Fibroblast of gingiva (primary cell): ENCODE results near the gene CUL7.
"Not testable (repeated sequence)": the region's sequence is repeated elsewhere in the genome, so short reads cannot be mapped to it uniquely, and the experiment has no call there.

Experiments
- DNase-seq: peaks from one replicate; pipeline ENCODE4 v3.0.0-alpha.2; 2011; ENCODE audit warnings: low read depth

CUL7 gene

DNA sequence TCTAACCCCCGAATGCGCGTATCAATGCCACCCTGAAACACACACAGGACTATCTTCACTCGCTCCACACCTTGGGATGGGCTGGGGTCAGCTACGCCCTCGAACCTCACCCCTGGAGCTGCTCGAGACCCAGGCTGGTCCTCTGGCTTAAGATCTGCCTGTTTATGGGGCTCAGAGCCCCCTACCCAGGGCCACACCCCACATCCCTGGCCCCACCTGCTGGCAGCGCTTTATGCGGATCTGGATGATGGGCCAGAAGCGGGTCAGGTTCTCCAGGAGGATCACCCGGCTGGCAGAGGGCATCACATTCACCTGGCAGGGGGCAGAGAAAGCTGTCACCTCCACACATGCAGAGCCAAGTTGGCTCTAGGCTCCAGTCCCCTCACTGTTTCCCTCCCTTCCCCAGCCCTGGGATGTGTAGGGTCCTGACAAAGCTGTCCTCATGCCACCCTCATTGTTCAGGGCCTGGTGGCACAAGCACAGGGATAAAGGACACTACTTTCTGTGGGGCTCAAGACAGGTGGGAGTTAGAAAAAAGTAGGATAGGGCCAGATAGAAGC is 8.2 kb downstream of the CUL7 start:
- no peak for DNase-seq

DNA sequence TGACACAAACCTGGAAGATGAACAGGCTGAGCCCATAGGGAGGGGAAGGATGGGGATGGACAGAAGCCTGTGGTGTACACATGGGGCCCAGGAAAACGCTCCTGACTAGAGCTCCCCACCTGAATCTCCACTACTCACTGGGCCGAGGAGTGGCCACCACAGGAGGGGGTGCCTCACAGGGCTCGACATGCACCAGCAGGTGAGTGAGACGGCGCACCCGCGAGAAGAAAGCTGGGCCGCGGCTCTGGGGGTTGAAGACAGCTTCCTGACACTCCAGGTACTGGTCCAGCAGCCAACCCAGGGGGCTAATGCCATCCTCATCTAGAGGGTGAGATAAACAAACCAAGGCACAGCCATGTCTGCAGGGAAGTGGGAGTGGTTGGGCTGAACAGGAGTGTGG is 10.3 kb downstream of the CUL7 start:
- DNase-seq, result no peak

DNA sequence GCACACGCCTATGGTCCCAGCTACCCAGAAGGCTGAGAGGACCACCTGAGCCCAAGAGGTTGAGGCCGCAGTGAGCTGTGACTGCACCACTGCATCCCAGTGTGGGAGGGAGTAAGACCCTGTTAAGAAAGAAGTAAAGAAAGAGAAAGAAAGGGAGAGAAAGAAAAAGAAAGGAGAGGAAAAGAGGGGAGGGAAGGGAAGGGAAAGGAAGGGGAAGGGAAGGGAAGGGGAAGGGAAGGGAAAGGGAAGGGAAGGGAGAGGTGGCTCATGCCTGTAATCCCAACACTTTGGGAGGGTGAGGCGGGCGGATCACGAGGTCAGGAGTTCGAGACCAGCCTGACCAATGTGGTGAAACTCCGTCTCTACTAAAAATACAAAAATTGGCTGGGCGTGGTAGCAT is 12.2 kb downstream of the CUL7 start:
- DNase-seq, result not testable (repeated sequence)

DNA sequence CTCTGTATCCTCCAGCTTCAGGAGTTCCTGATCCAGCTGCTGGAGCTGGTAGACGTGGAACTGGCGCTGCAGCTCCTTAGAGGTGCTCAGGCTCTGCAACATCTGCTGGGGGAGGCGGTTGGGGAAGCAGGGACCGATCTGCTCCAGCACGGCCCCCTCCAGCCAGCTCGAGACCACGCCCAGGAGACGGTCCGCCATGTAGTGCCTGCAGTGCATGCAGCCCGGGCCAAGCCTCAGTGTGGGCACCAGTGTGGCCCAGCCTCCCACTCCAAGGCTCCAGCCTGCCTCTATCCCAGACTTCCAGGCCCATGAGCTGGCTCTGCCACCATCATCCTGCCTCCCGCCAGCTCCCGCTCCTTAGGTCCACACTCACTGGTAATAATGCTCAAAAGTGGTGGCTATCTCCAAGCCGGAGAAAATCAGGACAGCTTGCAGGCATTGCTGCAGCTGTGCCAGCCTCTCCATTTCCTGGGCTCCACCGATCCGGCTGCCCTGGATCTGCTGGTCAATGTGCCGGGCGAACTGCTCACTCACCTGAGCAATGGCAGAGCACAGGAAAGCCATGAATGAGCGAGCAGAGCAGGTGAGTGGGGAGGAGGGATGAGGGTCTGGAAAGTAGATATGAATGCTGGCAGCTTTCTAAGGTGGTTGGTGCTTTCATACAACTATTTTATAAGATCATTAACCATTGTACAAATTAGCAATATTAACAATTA is 13.0 kb downstream of the CUL7 start:
- no peak for DNase-seq

DNA sequence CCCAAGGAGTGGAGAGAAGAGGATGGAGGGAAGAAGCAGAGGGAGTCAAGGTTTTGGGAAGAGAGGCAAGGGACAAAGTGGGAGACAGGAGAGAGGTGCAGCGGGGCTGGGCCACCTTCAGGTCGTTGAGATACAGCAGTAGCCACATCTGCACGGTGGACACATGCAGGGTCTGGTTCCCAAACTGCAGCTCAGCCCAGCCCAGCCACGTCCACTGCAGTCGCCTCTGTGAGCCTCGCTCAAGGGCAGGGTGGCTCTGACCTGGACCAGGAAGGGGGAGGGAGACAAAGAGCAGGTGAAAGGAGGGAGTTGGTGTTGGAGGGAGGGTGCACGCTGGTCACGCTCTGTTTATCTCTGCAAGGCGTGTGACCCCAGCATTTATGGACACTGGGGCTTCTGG is 14.9 kb downstream of the CUL7 start:
- no peak for DNase-seq

DNA sequence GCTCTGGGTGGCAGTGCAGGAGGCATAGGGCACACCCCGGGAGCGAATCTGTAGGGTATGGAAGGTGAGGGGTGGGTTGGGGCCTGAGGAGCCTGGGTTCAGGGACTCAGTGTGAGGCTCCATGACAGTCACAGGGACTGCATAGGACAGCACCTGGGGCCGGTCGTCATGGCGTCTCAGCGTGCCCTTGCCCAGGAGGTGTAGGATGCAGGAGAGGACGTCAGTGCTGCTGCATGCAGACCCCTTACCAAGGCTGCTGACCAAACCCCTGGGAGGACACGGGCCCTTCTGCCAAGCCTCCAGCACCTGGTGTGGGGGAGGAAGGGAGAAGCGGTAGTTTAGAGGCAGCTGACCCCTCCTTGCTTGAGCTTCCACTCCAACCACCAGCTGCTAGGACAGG is 15.9 kb downstream of the CUL7 start:
- DNase-seq, result no peak

DNA sequence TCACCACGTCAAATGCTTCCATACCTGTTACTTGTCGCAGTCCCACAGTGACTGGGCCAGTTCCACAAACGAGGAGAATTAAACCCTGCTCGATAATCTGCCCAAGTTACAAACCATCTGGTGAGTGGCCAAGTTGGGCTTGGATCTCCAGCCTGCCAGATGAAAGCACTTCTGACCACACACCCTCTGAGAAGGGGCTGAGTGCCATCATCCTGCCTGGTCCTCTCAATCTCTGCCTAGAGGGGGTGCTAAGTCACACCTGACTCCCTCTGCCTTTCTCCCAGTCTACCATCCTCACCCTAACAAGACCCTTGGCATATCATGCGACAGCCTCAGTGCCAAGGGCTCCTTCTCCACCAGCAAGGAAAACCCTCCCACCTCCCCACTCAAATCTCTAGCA is 16.5 kb downstream of the CUL7 start:
- DNase-seq, result no peak

DNA sequence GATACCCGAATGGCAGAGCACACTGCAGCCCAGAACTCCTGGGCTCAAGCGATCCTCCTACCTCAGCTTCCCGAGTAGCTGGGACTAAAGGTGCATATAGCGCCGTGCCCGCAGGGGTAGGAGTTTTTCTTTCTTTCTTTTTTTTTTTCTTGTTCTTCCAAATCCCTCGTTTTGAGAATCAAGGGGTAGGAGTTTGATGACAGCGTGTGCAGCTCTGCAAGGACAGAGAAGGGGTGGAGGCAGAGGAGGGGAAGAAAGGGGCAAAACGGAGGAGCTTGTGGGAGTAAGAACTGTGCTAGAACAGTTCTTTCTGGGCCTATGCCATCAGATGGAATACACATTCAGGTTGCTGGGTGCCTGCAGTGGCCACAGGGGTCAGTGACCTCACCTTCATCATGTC is 16.9 kb downstream of the CUL7 start:
- DNase-seq, result no peak

DNA sequence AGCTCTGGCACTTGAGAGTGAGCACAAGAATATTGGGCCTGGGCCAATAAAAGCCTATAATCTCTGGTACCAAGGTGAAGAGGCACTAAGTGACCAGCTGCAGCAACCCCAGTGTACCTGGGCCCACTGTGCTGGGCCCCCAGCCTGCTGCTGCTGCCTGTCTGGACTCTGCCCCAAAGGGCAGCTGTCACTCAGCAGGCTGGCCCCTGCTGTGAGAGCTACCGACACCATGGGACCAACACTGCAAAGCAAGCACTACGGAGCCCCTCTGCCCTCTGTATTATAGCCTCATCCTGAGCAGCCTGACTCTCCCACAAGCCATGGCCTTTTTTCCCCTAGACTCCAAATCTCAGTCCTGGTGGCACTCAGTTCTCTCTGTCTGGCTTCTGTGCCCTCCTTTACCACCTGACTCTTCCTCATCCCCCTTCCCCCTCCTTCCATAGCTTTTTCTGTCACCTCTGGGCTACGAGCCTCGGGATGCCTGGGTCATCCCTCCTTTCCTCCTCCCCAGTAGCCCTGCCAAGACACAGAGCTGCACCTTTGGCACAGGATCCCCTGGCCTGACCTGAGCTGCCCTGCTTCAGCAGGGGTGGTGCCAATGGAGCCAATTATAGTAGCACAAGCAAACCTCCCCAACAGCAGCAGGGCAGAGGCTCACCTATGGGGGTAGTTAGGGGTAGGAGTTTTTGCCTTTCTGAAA is 18.0 kb downstream of the CUL7 start:
- DNase-seq, result no peak

DNA sequence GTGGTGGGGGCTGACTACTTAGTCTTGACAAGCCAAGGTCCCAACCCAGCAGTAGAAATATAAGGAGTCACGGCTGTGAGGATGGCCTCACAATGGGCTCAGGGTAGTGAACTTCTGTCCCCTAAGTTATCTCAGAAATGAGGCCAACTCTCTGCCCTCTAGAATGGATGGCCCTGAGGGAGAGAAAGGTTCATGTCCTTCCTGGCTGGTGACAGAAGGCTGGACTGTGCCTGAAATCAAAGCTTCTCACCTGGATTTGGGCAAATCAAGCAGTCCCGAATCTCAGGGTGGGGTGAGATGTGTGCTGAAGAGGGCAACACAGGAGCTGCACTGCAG is 19.5 kb downstream of the CUL7 start:
- no peak for DNase-seq

DNA sequence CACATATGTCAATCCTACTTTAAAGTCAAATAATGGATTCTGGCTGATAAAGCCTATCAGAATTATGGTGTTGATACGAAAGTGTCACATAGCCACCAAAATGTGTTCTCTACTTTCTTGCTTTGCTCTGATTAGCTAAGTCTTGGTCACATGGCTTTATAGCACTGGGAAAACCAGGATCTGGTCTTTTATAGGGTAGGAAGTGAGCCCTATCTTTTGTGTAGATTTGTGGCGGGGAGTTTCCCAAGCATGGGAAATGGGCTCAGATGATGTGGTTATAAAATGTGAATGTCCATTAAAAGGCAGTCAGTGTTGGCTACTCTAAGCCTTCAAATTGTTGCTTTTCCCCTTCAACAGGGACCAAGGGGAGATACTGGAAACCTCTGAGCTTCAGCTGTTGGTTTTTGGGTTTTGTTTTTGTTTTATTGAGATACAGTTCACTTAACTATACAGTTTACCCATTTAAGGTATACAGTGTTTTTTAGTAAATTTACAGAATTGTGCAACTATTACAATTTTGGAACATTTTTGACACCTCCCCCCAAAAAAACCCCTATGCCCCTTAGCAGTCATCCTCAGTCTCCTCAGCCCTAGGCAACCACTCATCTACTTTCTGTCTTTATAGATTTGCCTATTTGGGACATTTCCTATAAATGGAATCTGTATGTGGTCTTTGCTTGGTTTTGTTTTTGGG is 20.0 kb downstream of the CUL7 start:
- no peak for DNase-seq

DNA sequence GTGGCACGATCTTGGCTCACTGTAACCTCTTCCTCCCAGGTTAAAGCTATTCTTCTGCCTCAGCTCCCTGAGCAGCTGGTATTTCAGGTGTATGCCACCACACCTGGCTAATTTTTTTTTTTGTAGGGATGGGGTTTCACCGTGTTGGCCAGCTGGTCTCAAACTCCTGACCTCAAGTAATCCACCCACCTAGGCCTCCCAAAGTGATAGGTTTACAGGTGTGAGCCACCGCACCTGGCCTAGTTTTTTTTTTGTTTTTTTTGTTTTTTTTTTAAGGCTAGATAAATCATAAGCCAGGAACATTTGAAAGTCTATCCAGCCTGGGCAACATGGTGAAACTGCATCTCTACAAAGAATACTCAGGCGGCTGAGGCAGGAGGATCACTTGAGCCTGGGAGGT is 21.3 kb downstream of the CUL7 start:
- DNase-seq, result no peak

DNA sequence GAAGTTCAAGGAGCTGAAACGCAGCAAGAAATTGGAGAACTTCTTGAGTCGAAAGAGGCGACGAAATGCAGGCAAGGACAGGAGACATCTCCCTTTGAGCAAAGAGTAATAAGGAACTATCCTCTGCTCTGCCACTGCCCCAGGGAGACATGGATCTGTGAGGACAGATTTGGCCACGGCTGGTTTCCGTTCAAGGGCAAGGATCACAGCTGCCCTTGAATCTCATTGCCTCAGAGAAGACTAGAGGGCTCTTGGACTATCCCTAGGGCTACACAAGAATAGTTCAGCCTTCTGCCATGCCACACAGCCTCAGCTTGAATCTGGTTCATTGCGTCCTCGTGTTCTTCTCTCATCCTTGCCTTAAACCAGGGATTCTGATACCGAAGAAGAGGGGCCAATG is 24.5 kb downstream of the CUL7 start:
- DNase-seq, result no peak

DNA sequence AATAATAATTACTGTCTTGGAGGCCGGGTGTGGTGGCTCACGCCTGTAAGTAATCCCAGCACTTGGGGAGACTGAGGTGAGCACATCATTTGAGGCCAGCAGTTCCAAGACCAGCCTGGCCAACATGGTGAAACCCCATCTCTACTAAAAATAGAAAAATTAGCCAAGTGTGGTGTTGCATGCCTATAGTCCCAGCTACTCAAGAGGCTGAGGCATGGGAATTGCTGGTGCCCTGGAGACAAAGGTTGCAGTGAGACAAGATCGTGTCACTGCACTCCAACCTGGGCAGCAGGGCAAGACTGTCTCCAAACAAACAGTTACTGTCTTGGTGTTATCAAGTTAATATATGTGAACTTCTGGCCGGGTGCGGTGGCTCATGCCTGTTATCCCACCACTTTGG is 27.3 kb downstream of the CUL7 start:
- no peak for DNase-seq

DNA sequence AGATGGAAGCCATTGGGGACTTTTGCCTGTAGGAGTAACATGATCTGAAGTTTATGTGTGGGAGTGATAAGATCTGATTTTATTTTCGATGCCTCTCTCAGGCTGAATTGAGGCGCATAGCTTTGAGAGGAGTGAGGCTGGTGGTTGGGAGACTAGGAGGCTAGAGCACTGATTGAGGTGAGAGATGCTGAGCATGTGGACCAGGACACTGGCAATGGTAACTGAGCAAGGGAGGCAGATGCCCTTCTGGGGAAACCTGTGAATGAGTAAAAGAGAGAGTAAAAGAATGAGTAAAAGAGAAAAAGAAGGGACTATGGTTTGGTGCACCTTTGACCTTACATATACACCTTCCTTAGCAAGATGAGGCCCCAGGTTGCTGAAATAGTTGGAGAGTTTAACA is 29.2 kb downstream of the CUL7 start:
- no peak for DNase-seq

DNA sequence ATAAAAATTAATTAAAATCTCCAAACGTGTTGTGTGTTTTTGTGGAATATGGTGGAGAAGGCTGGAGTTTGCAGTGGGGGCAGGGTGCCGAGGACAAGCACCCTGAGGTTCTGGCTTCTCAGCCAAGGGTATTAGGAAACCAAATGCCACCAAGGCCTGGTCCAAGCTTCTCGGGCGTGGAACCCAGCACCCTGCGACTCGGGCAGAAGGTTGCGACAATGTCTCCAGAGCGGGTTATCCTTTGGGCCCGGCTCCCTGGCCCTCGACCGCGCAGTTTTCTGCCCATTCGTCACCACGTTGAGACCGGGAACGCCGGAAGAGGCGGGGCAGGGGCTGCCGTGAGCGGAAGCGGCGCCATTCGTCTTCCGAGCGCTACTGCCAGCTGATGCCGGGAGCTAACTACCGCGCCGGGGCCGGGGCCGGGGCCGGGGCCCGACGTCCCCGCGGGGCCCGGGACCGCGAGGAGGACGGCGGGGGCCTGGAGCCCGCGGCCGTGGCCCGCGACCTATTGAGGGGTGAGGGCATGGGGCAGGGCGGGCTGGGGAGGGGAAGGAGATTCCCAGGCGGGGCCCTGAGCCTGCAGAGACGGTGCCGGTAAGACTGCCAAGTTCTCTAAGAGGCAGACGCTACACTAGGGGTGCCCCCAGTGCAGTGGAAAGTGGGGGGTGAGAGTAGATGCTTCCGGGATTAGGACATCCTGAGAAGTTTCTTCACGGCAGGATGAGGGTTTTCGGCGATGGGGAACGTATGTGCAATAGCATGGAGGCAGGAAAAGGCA is 32.2 kb downstream of the CUL7 start, which contains the start of gene RRP36:
Gene RRP36 (plus strand): TSS at position 354 of the 778 bp plus-strand sequence. CDS start 32 bp downstream, at position 386.
- DNase-seq, result peak; percentile 74

DNA sequence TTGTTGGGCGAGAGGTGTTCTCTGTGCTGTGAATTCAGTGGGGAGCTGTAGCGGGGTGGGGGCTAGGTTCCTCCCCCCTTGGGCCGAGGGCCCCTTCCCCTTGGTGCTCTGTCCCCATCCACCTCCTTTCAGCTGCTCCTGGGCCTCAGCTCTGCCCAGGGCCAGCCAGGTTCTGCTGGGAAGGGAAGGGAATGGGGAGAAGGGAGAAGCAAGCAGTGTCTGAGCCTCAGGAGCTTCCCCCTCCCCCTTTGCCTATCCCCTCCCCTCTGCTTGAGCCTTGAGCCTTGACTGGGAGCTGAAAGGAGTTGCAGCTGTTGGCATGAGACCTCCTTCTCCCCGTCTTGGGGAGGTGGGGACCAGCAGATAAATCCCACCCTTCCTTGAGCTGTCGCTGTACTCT is 32.8 kb downstream of the CUL7 start:
- DNase-seq, result no peak

DNA sequence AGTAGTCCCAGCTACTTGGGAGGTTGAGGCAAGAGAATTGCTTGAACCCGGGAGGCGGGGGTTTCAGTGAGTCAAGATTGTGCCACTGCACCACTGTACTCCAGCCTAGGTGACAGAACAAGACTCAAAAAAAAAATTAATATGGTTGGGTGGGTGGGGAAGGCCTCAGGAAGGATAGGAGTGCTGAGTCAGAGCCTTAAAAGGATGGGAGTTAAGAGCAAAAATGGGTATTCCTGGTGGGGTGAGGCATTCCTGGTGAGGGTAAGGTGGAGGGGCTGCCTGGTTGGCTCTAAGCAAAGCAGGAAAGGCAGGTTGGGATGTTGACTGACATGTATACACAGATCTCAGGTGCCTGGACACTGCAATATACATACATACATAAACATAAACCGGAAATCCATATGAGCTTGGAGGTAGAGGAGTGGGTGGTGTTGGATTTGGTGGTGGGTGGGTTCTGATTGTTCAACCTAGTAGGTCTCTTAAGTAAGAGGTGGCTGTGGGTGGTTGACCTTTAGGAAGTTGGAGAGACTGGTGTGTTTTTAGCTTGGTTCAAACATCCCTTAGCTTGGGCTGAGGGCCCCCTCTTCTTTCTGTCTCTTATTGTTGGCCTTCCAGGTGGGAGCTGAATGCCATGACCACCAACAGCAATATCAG is 33.5 kb downstream of the CUL7 start:
- no peak for DNase-seq

DNA sequence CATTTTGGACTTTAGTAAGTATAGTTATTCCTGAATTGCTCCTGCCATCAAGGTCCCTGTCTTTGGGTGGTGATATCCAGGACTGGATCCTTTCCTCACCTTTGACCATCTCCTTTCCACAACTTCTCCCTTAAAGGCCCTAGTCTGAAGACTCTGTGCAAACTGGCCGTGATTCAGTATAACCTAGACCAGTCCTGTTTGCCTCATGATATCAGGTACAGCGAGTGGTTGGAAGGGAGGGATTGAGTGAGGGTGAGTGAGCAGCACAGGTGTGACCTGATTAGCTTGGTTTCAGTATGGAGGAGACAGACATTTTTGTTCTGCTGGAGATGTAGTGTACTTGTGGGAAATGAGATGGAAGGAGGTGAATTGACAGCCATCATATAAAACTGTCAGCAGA is 34.5 kb downstream of the CUL7 start:
- no peak for DNase-seq

DNA sequence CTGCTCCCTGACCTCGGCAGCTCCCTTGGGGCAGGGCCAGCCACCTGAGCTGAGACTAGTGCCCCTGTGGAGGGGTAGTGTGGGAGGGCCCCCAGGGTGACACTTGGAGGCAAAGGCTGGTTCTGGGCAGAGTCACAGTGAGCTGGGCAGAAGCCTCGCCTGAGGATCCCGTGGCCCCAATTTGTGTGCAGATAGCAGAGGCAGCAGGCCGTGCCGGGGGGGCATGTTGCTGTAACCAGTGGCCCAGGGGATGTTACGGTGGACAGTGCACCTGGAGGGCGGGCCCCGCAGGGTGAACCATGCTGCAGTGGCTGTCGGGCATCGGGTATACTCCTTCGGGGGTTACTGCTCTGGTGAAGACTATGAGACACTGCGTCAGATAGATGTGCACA is 36.7 kb downstream of the CUL7 start:
- DNase-seq, result no peak

DNA sequence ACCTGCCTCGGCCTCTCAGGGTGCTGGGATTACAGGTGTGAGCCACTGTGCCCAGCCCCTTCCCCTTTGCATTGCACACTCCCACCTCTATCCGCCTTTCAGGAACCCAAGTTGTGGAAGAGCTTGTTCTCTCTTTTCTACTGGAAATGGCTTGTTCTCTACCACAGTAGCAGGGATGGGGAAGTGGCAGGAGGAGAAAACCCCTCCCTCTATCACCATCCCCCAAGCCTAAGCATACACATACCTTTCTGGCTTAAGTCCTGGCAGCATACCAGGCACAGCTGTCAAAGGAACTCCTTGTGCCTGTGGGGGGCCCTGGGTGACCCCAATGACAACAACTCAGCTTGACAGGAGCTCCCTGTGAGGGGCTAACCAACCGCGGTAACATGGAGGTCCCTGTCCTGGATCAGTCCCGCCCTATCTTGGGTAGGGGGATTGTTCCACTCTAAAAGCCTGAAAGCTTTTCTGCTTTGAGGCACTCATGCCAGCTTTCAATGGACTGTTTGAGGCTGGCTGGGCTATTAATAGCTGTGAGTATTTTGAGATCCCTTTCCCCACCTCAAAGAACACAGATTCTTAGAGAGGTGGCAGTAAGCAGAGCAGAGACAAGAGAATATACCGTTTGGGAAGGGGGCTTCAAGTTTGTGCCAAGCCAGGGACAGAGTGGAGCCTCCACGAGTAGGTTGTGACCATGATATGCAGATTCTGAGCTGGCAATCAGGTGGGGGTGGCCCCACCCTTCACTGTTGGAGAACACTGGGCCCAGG is 37.3 kb downstream of the CUL7 start:
- no peak for DNase-seq
